Medulla oblongata (tissue), 1 donor: ENCODE measurements around the gene RSPRY1.
A peak's percentile ranks its signal among the peaks of the same experiment; 100 is the strongest.

Experiments
- DNase-seq: peaks from one replicate; pipeline ENCODE4 v3.0.0-alpha.2; 2015; ENCODE audit errors: extremely low spot score

The RSPRY1 gene

GRCh38 chr16:57185945-57186871 is at the start of gene RSPRY1, which contains the start of gene PSME3IP1:
TSS of gene RSPRY1 (plus strand) at chr16:57186329. CDS start at chr16:57204659, 18,330 bp downstream.
TSS of gene PSME3IP1 (minus strand) at chr16:57186039. CDS start at chr16:57173854, 12,185 bp downstream.
- DNase-seq: peak; percentile 100

DNA sequence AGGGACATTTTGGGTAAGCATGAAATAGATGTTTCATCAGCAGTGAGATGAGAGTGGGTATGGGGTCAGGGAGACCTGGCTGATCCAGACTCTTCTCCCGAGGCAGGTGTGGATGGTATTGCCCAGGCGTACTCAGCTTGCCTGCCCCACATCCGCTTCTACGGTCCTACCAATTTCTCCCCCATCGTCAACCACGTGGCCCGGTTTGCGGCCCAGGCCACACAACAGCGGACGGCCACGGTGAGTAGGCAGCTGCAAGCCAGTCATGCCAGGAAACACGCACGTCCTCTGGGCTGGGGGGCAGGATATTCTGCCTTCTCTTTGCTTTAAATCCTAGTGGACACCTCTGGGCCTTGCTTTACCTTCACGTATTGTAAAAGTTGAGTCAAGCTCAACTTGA is 49.1 kb upstream of the RSPRY1 start:
- no peak for DNase-seq

- DNase-seq: no peak
Observed at GRCh38 chr16:57137566-57138273, 48.4 kb upstream of the RSPRY1 start.

GRCh38 chr16:57138281-57138935 is 47.7 kb upstream of the RSPRY1 start:
- no peak for DNase-seq

DNA sequence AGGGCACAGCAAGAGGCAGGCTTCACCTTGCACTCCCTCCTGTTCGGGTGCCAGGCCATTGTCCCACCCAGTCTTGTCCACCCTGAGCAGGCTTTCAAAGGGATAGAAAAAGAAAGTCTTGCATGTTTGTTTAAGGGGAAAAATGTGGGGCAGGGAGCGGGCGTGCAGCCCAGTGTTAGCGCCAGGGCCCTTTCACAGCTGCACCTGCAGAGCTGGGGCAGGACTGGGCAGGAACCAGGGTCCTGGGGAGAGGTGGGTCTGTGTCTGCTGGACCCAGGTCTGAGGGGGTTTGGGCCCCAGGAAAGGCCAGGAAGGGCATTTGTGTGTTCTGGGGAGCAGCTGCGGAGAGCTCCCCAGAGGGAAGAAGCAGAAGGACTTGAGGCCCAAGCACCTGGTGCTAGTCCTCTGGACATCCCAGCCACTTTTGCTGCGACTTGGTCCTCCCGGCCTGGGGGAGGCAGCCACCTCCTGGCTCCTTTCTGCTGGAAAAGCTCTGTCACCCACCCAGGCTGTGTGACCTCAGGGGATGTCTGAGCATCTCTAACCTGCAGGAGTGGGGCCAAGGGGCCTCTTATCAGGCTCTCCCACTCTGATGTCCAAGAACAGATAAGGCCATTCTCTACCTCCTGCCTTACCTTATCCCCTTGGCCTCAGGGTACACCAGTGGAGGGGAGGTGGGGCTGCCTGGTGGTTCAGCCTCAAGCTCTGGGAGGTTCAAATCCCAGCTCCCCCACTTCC is 45.0 kb upstream of the RSPRY1 start:
- DNase-seq: no peak

GRCh38 chr16:57141822-57142631 is 44.1 kb upstream of the RSPRY1 start:
- no peak for DNase-seq

GRCh38 chr16:57143149-57143921 is 42.8 kb upstream of the RSPRY1 start:
- DNase-seq: peak; percentile 95

GRCh38 chr16:57144027-57144426 is 42.1 kb upstream of the RSPRY1 start:
- no peak for DNase-seq

- DNase-seq: no peak
Observed at GRCh38 chr16:57145046-57146021, 40.8 kb upstream of the RSPRY1 start.

GRCh38 chr16:57146040-57146647 is 40.0 kb upstream of the RSPRY1 start:
- DNase-seq: no peak

- no peak for DNase-seq
Observed at GRCh38 chr16:57146735-57147134, 39.4 kb upstream of the RSPRY1 start.

DNA sequence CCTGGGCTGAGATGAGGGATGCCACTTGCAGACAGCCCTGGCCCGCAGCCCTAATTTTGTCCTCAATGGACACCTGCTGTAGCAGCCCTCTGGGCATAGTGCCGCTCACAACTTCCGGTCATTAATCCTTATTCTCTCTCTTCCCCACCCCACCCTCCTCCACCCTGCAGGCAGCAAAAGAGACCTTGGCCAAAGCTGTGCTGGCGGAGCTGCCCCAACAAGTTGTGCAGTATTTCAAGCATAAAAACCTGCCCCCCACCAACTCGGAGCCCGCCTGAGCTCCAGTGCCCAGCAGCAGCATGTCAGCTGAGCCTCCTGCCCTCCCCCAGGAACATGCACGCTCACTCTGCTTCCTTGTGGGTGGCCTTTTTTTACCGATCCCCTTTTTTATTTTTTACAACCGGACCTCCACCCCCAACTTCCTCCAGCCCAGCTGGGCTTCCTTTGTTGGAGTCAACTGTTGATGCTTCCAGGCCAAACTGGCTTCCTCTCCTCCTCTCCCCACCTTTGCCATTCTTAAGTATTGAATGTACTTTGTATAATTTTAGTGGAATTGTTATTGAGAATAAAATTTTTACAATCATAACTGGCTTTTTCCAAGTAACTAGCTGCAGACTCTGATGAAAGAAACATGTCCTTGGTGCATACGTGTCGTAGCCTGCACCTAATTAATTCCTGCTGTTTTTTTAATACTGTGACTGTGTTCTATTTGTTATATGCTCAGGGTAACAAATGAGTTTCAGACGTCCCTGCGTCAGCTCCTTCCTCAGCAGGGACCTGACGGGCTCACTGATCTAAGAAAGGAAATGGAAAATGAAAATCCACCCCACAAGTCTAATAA is 38.5 kb upstream of the RSPRY1 start:
- DNase-seq: peak; percentile 66

DNA sequence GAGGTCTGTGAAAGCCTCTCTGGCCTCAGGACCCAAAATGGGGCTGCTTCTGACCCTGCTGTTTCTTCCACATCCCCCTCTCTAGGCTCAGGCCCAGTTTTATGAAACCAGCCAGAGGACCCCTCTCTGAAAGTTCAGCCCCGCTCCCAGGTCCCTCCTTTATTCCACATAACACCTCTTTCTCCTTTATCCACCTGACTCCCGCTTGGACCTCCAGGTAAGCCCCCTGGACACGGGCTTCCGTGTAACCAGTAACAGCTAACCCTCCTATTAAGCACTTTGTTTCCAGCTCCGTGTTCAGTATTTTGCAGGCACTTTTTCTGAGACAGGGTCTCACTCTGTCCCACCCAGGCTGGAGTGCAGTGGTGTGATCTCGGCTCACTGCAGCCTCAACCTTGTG is 37.6 kb upstream of the RSPRY1 start:
- no peak for DNase-seq

- no peak for DNase-seq
Observed at GRCh38 chr16:57149391-57149790, 36.7 kb upstream of the RSPRY1 start.

DNA sequence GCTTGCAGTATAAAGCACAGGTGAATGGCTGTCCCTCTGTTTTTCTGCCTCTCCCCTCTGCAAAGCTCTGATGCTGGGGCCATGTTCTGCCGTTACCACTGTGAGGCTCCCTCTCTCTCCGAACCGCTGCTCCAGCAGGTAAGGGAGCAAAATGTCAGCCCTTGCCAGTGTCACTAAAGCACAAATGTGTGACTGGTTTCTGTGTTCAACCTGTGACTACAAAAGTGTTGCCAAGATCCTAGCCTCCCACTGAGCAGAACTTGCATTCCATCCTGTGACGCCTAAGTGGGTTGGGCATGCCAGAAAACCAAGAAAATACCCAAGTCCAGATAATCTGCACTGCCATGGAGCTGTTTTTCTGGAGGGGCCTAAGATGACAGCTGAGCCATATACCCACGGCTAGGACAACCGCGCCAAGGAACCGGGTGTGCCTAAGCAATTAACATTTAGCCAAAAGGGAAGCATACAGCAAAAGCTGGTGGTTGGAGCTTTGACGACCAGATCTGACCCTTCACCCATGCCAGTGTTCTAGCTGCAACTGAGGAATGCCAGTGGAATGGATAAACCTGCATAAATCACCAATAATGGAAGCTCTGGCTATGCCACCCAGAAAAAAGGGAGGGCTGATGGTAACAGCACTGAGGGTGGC is 35.3 kb upstream of the RSPRY1 start:
- no peak for DNase-seq

- DNase-seq: no peak
Observed at GRCh38 chr16:57151369-57151768, 34.8 kb upstream of the RSPRY1 start.
